HG02763 (cell line): ENCODE measurements around the gene ZNF784.

Experiments
- ATAC-seq: cut with Tn5 transposase; IDR thresholded peaks from one replicate; pipeline ENCODE4 v1.9.1; 2021; ENCODE audit warnings: mild to moderate bottlenecking, moderate library complexity; ENCODE audit not compliant: unreplicated experiment

ZNF784 gene

DNA sequence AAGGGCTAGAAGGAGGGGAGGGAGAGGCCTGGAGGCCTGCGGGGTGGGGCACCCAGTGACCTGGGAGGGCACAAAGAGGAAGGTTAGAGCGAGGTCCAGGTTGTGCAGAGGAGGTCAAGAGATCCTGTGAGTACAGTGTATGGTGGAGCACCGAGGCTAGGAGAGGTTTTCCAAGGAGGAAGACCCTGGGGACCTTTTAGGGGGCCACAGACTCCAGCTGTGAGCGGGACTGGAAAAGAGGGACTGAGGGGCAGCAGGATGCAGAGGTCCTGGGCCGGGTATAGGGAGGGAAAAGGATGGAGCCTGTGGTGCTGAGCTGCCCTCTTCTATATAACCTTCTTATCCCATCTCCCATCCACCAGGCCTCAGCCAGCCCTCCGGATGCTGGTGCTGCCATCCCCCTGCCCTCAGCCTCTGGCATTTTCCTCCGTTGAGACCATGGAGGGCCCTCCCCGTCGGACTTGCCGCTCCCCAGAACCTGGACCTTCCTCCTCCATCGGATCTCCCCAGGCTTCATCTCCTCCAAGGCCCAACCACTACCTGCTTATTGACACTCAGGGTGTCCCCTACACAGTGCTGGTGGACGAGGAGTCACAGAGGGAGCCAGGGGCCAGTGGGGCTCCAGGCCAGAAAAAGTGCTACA is 19.9 kb upstream of the ZNF784 start:
- ATAC-seq = no peak

GRCh38 chr19:55643887-55644176 is 19.5 kb upstream of the ZNF784 start:
- ATAC-seq = no peak

DNA sequence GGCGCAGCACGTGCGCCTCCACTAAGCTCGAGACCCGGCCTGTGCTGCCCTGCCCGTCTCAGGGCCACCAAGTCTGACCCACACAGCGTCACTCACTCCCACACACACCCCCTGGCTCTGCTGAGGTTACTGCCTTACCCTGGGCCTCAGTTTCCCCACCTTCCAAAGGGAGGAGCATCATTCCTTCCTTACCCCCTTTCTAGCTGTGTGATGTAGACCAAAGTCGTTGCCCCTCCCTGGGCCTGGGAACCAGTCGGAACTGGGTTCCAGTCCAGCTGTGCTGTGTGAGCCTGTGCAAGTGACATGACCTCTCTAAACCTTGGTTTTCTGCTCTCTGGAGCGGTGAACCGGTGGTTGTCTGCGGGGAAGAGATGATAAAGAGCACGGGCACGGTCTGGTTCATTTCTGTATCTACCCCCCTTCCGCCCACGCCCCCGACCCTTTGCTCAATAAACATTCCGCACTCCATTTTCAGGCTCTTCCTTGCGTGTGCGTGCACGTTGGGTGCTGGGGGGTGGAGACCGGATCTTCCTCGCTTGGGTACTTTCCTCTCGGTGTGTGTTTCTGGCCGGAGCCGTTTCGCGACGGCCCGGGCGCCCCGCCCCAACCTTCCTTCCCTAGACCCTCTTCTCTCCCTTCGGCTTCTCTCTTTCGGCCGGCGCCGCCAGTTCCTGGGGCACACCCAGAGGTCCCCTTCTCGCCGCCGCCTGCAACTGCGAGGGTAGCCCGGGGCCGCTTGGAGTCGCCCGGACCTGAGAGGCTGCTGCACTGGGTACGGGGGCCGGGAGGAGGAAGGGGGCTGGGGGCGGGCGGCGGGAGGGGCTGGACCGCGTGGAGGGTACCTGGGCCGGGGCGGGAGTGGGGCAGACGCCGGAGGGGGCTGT is 18.9 kb upstream of the ZNF784 start, which contains the start of gene ZNF581:
ZNF581 (plus strand) TSS at position 647 of the 884 bp plus-strand sequence. CDS start 923 bp downstream, outside the sequence.
- ATAC-seq = no peak

DNA sequence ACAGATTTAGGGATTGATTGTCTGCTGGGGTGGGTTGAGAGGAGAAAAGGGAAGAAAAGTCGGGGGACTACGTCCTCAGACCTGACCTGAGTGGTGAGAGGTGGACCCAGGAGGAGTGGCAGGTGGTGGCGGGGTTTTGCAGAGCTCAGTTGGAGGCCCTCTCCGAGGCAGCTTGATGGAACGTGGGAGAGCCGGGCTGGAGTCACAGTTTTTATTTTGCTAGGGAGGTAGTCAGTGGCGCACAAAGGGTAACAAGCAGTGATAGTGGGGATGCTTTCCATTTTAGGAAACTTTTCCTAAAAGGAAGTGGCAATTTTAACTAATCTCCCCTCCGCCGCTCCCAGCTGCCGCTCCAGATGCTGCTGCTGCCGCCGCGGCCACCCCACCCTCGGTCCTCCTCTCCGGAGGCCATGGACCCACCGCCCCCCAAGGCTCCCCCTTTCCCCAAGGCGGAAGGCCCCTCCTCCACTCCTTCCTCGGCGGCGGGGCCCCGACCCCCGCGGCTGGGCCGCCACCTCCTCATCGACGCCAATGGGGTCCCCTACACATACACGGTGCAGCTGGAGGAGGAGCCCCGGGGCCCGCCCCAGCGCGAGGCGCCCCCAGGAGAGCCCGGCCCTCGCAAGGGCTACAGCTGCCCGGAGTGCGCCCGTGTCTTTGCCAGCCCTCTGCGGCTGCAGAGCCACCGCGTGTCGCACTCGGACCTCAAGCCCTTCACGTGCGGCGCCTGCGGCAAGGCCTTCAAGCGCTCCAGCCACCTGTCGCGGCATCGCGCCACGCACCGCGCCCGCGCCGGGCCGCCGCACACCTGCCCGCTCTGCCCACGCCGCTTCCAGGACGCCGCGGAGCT is 18.0 kb upstream of the ZNF784 start:
- ATAC-seq = no peak

DNA sequence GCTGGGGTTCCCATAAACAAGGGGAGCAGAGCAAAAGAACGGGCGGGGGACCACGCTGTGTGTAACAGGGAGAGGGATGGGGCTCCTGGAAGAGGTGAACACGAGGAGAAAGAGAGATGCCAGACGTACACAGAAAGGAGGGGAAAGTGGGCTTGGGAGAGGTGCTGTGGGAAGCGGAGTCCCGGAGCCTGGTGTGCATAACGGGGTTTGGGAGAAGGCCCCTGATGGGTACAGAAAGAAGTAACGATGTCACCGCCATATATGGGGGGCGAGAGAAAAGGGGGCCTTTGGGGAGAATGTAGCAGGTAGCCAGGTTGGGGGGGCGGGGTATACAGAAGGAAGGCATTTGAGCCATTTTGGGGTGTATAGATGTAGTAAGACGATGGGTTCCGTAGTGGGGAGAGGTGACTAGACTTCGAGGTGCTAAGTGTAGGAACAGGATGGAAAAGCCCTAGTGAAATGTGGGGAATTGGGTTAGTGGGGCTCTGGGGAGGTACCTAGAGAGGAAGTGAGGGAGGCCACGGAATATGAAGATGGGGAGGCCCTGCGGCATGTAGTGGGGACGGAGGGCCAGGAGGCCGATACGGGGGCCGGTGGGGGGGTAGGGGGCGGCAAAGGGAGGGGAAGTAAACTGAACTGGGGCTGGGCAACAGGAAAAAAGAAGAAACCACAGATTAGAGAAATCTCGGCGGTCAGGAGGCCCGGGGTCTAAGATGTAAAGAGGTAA is 17.2 kb upstream of the ZNF784 start:
- no peak for ATAC-seq

DNA sequence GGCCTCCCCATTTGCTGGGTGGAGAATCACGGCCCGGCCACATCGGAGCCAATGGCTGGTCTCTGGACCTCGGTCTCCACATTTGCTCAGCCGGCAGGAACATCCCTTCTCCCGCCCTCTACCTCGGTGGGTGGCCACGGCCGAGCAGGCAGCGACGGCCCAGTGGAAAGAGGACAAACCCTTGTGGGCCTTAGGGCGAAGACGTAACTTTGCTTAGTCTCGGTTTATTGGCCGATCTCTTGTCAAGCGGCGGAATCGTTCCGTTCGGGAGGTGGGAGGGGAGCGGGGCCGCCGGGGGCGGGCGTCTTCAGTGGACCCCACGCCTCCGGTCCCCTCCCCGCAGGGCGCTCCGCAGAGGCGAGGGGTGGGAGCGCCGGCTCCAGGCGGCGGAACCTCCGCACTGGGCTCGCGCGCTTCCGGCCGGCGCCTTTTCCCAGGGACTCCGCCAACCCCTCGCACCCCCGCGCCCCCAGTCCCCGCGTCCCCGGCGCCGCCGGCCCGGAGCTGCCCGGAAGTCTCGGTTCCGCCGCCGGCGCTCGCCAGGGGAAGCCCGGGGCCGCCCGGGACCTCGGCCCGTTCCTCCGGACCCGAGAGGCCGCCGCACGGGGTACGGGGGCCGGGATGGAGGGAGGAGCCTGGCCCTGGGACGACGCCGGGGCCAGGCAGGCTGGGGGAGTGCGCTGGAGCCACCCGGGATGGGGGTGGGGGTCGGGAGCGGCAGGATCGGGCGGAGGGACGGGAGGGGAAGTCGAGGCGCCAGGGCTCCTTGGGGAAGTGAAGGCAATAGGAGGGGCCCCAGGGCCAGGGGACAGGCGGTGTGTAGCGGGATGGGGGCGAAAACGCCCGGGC is 16.4 kb upstream of the ZNF784 start, which contains the start of gene ZNF580:
ZNF580 (plus strand) TSS at position 426 of the 849 bp plus-strand sequence. CDS start 1,507 bp downstream, outside the sequence.
- no peak for ATAC-seq

GRCh38 chr19:55640043-55640576 is 15.7 kb upstream of the ZNF784 start:
- ATAC-seq = no peak

GRCh38 chr19:55638864-55639359 is 14.5 kb upstream of the ZNF784 start:
- no peak for ATAC-seq

DNA sequence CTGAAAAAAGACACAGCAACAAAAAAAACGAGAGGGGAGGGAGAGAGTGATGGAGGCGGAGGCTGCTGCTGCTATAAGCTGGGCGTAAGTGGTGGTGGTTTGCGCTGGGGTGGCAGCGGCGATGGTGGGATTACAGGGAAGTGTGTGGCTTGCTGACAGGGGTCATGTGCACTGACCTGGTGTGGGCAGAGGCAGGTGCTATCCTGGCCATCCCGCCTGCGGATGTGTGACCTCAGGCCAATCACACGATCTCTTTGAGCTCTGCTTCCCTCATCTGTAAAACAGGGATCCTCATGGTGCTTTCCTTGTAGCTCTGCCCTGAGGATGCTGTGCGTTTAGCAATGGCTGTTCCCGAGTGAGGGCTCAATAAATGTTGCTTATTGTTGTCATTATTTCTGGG is 13.2 kb upstream of the ZNF784 start:
- no peak for ATAC-seq

DNA sequence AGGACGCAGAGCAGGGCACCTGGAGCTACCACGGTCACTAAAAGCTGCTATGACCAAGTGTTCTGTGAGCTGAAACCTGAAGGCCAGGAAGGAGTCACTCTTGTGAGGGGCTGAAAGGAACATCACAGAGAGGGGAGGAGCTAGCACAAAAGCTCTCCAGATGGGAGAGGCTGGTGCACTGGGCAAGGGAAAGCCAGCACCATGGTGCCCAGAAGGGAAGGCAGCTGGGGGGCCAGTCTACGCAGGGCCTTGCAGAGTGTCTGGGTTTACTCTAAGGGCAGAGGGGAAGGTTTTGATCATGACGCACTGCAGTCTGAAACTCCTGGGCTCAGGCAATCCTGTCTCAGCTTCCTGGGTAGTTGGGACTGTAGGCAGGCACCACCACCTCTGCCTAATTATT is 12.4 kb upstream of the ZNF784 start:
- ATAC-seq = no peak

GRCh38 chr19:55635856-55636440 is 11.6 kb upstream of the ZNF784 start:
- no peak for ATAC-seq

GRCh38 chr19:55635334-55635717 is 11.0 kb upstream of the ZNF784 start:
- no peak for ATAC-seq

GRCh38 chr19:55633861-55634260 is 9.5 kb upstream of the ZNF784 start:
- no peak for ATAC-seq

GRCh38 chr19:55632463-55632834 is 8.1 kb upstream of the ZNF784 start:
- no peak for ATAC-seq

GRCh38 chr19:55626350-55626749 is 2.0 kb upstream of the ZNF784 start:
- ATAC-seq = no peak

- ATAC-seq = no peak
Measured at GRCh38 chr19:55625004-55625326, 599 bp upstream of the ZNF784 start.

- ATAC-seq = no peak
Measured at GRCh38 chr19:55623561-55623960, 805 bp downstream of the ZNF784 start.

DNA sequence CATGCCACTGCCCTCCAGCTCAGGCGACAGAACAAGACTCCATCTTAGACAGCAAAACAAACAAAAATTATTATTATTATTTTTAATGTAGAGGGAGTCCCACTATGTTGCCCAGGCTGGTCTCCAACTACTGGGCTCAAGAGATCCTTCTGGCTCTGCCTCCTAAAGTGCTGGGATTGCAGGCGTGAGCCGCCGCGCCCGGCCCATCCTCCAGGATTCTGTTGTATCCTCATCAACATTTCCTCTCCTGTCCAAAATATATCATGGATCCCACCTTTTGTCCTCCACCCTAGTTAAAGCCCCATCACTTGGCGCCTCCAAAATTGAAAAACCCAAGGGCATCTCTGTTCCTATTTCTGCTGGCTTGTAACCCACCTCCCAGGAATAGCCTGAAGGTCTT is 1.2 kb downstream of the ZNF784 start:
- no peak for ATAC-seq

DNA sequence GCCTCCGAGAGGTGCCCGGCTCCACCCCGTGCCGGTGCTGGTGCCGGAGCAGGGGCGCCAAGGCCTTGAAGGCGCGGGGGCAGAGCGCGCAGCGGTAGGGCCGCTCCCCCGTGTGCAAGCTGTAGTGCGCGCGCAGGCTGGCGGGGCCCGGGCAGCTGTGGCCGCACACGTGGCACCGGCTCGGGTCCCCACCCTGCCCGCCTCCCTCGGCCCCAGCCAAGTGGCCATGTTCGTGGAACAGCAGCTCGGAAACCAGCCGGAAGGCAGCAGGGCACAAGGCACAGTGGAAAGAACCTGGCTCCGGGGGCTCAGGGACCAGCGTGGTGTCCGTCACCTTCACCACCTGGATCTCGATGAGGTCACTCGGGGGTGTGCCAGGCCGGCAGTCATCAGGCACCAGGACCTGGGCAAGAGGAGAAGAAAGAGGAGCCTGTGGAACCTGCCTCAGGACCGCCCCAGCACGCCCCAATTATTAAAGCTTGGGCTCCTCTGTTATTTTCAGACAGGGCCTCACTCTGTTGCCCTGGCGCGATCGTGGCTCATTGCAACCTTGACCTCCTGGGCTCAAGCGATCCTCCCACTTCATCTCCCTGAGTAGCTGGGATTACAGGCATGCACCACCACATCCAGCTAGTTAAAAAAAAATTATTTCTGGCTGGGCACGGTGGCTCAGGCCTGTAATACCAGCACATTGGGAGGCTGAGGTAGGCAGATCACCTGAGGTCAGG is 2.0 kb downstream of the ZNF784 start:
- no peak for ATAC-seq
